HCT116 (cell line): ENCODE results near the gene SSTR3. TPM values are rescaled to one million over a fixed set of nuclear protein-coding genes. Genes with fewer than 3 reads are reported as not detected.
"Not testable (repeated sequence)": the region's sequence is repeated elsewhere in the genome, so short reads cannot be mapped to it uniquely, and the experiment has no call there.

Source experiments
- ATAC-seq: fragments of 200-7000 bp; cut with Tn5 transposase; 2 replicates; pipeline ENCODE4 v1.9.1; 2020; ENCODE audit warnings: mild to moderate bottlenecking, moderate library complexity
- BruUV-seq: library from RNA; stranded (reverse); fragments of 400-500 nt; replicated peaks from 2 replicates; lab custom pipeline; 2021; lab: Mats Ljungman, UMichigan
- CTCF ChIA-PET: fragments of 300-600 bp; sonication (Branson Sonifier 250); formaldehyde crosslinking; loops from one replicate; lab custom pipeline; 2021; ENCODE audit warnings: antibody characterized with exemption; lab: Charles Lee
- POLR2A ChIA-PET: fragments of 300-600, 350-600 bp; sonication (Branson Sonifier 250); formaldehyde crosslinking; loops from one replicate; lab custom pipeline; 2021; ENCODE audit warnings: antibody characterized with exemption; lab: Charles Lee
- RAD21 ChIA-PET, 2 experiments: fragments of 300-600 bp; sonication (Branson Sonifier 250); formaldehyde crosslinking; loops; one replicate each; lab custom pipeline; 2023; ENCODE audit warnings: low total read pairs in 2 of 2; ENCODE audit not compliant: uncharacterized antibody in 2 of 2, unreplicated experiment in 2 of 2, low non-redundant PET in 1 of 2; lab: Charles Lee
- DNase-seq: peaks from one replicate; pipeline ENCODE4 v3.0.0-alpha.2; 2010; ENCODE audit warnings: low read depth, low spot score
- H2AFZ ChIP-seq: fragments of 200-600 bp; shearing (Covaris generic), sonication (generic); 2 replicates; pipeline ENCODE4 v1.6.1; 2017; ENCODE audit warnings: low read depth, mixed run types, mixed read lengths, antibody characterized with exemption, low read length; ENCODE audit not compliant: poor library complexity, severe bottlenecking
- H3K27ac ChIP-seq: 2 replicates; pipeline ENCODE4 v1.5.1; 2012; ENCODE audit warnings: low read depth, low read length
- H3K27me3 ChIP-seq: fragments of 200-600 bp; sonication (generic); 2 replicates; pipeline ENCODE4 v1.6.1; 2016; ENCODE audit warnings: mixed run types, low read length, mixed read lengths; ENCODE audit not compliant: insufficient read depth
- H3K36me3 ChIP-seq, 2 experiments: fragments of 200-500 bp in 1 of 2; fragments of 200-600 bp in 1 of 2; sonication (Bioruptor generic) in 1 of 2; sonication (generic) in 1 of 2; 2 replicates each; pipeline versions ENCODE4 v1.5.1 to v1.6.1; 2014 to 2016; ENCODE audit warnings: low read length in 2 of 2, inconsistent platforms in 1 of 2, mixed read lengths in 1 of 2, mixed run types in 1 of 2; ENCODE audit not compliant: insufficient read depth in 2 of 2, control insufficient read depth in 1 of 2
- H3K4me1 ChIP-seq, 2 experiments: fragments of 200-600 bp in 1 of 2; sonication (generic) in 1 of 2; 2 replicates each; pipeline versions ENCODE4 v1.5.1 to v1.6.1; 2012 to 2017; ENCODE audit warnings: low read length in 2 of 2, inconsistent platforms in 1 of 2, mild to moderate bottlenecking in 1 of 2, mixed read lengths in 1 of 2, mixed run types in 1 of 2, moderate library complexity in 1 of 2; ENCODE audit not compliant: insufficient read depth in 2 of 2, control insufficient read depth in 1 of 2
- H3K4me2 ChIP-seq: fragments of 200-600 bp; sonication (generic); 2 replicates; pipeline ENCODE4 v1.6.1; 2017; ENCODE audit warnings: mixed run types, low read length, mixed read lengths
- H3K4me3 ChIP-seq, 2 experiments: fragments of 200-600 bp in 1 of 2; sonication (generic) in 1 of 2; replicated peaks in 1 of 2; 2 replicates each; pipeline ENCODE4 v1.5.1; 2011 to 2016; ENCODE audit warnings: low read length in 2 of 2, control low read depth in 1 of 2, low read depth in 1 of 2, mild to moderate bottlenecking in 1 of 2, mixed read lengths in 1 of 2, mixed run types in 1 of 2
- H3K79me2 ChIP-seq: fragments of 200-600 bp; sonication (generic); 2 replicates; pipeline ENCODE4 v1.6.1; 2017; ENCODE audit warnings: mild to moderate bottlenecking, mixed run types, low read length, moderate library complexity, mixed read lengths; ENCODE audit not compliant: insufficient read depth
- H3K9ac ChIP-seq: fragments of 200-600 bp; sonication (generic); 2 replicates; pipeline ENCODE4 v1.6.1; 2016; ENCODE audit warnings: low read length, mixed read lengths
- H3K9me2 ChIP-seq: fragments of 200-600 bp; sonication (generic), shearing (Covaris generic); 2 replicates; pipeline ENCODE4 v1.6.1; 2017; ENCODE audit warnings: mixed run types, mild to moderate bottlenecking, moderate library complexity; ENCODE audit not compliant: insufficient read depth
- H3K9me3 ChIP-seq, 2 experiments: fragments of 200-500 bp in 1 of 2; fragments of 200-600 bp in 1 of 2; sonication (Bioruptor generic) in 1 of 2; sonication (generic) in 1 of 2; 2 replicates each; pipeline ENCODE4 v1.6.1; 2014 to 2017; ENCODE audit warnings: low read length in 2 of 2, mixed read lengths in 2 of 2, inconsistent platforms in 1 of 2, low read depth in 1 of 2, mild to moderate bottlenecking in 1 of 2, mixed run types in 1 of 2, moderate library complexity in 1 of 2; ENCODE audit not compliant: control insufficient read depth in 1 of 2, insufficient read depth in 1 of 2
- H4K20me1 ChIP-seq: fragments of 200-600 bp; sonication (generic), shearing (Covaris generic); 2 replicates; pipeline ENCODE4 v1.6.1; 2017; ENCODE audit warnings: mixed run types, mild to moderate bottlenecking, moderate library complexity; ENCODE audit not compliant: insufficient read depth
- CEBPB ChIP-seq: IDR thresholded peaks from 2 replicates; pipeline ENCODE4 v1.6.1; 2012; ENCODE audit warnings: low read depth
- ELF1 ChIP-seq: IDR thresholded peaks from 2 replicates; pipeline ENCODE4 v1.6.1; 2012; ENCODE audit warnings: low read depth, borderline replicate concordance
- EZH2 ChIP-seq: fragments of 200-600 bp; sonication (generic); IDR thresholded peaks from 2 replicates; pipeline ENCODE4 v1.6.1; 2017; ENCODE audit warnings: antibody characterized with exemption, mixed run types
- EZH2phosphoT487 ChIP-seq: fragments of 200-600 bp; IDR thresholded peaks from 2 replicates; pipeline ENCODE4 v1.6.1; 2018; ENCODE audit warnings: antibody characterized with exemption, borderline replicate concordance
- POLR2AphosphoS5 ChIP-seq: IDR thresholded peaks from 2 replicates; pipeline ENCODE4 v1.6.1; 2011; ENCODE audit warnings: mild to moderate bottlenecking, low read depth, low read length, moderate library complexity
- ZNF274 ChIP-seq: fragments of 200-500 bp; sonication (Bioruptor generic); IDR thresholded peaks from 2 replicates; pipeline ENCODE4 v1.6.1; 2014; ENCODE audit warnings: mild to moderate bottlenecking, low read depth, low read length, inconsistent platforms
- intact Hi-C: fragments of 100-400 bp; cut with micrococcal nuclease; formaldehyde crosslinking; loops from 2 replicates; pipeline ENCODE4 v1.10.0; 2022
- total RNA-seq: library from RNA; stranded (reverse); gene quantifications from one replicate; pipeline ENCODE4 v1.2.1, GENCODE V29; 2021; ENCODE audit not compliant: unreplicated experiment
- TF ChIP-seq, protein P1 (sequence below): IDR thresholded peaks from 2 replicates; pipeline ENCODE4 v1.6.1; 2012
- TF ChIP-seq, protein P2 (sequence below): IDR thresholded peaks from 2 replicates; pipeline ENCODE4 v1.6.1; 2012; ENCODE audit warnings: low read depth

Gene SSTR3
- total RNA-seq, 1 experiment from 2014 or later = not detected

GRCh38 chr22:37172266-37173245 is 39.7 kb downstream of the SSTR3 start (continued):
- TF ChIP-seq ZNF274 (no peak), EZH2phosphoT487 (no peak), CEBPB (no peak), ELF1 (no peak), POLR2AphosphoS5 (no peak), EZH2 (no peak)
- TF ChIP-seq, protein P1, sequence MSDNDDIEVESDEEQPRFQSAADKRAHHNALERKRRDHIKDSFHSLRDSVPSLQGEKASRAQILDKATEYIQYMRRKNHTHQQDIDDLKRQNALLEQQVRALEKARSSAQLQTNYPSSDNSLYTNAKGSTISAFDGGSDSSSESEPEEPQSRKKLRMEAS = no peak

- CTCF ChIA-PET = no interaction called here
- no peak overlapping the region for H3K4me2 ChIP-seq
- ATAC-seq = no peak
- no peaks in the 10 kb centered on the region for H3K9me3 ChIP-seq
- TF ChIP-seq, protein P2, sequence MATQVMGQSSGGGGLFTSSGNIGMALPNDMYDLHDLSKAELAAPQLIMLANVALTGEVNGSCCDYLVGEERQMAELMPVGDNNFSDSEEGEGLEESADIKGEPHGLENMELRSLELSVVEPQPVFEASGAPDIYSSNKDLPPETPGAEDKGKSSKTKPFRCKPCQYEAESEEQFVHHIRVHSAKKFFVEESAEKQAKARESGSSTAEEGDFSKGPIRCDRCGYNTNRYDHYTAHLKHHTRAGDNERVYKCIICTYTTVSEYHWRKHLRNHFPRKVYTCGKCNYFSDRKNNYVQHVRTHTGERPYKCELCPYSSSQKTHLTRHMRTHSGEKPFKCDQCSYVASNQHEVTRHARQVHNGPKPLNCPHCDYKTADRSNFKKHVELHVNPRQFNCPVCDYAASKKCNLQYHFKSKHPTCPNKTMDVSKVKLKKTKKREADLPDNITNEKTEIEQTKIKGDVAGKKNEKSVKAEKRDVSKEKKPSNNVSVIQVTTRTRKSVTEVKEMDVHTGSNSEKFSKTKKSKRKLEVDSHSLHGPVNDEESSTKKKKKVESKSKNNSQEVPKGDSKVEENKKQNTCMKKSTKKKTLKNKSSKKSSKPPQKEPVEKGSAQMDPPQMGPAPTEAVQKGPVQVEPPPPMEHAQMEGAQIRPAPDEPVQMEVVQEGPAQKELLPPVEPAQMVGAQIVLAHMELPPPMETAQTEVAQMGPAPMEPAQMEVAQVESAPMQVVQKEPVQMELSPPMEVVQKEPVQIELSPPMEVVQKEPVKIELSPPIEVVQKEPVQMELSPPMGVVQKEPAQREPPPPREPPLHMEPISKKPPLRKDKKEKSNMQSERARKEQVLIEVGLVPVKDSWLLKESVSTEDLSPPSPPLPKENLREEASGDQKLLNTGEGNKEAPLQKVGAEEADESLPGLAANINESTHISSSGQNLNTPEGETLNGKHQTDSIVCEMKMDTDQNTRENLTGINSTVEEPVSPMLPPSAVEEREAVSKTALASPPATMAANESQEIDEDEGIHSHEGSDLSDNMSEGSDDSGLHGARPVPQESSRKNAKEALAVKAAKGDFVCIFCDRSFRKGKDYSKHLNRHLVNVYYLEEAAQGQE = no peak
- H3K9ac ChIP-seq = no peak overlapping the region
- peaks cover 0 to 15% of the 10 kb centered on the region in 2 experiments; a peak in 2 of 4 replicates for H3K4me1 ChIP-seq
- intact Hi-C loops = no loop called here
- no peaks in the 10 kb centered on the region for H3K27me3 ChIP-seq
- no peaks in the 10 kb centered on the region for H3K36me3 ChIP-seq
- RAD21 ChIA-PET = no interaction called here
- H4K20me1 ChIP-seq = no peaks in the 10 kb centered on the region
- H3K9me2 ChIP-seq = no peaks in the 10 kb centered on the region
- no TSS peak for BruUV-seq
- H3K79me2 ChIP-seq = no peaks in the 10 kb centered on the region
- POLR2A ChIA-PET = no interaction called here
- no peak for DNase-seq
- no peak overlapping the region for H2AFZ ChIP-seq
- H3K27ac ChIP-seq = no peak overlapping the region
- H3K4me3 ChIP-seq = no peak overlapping the region
Measured at GRCh38 chr22:37171662-37172061, 40.6 kb downstream of the SSTR3 start.

DNA sequence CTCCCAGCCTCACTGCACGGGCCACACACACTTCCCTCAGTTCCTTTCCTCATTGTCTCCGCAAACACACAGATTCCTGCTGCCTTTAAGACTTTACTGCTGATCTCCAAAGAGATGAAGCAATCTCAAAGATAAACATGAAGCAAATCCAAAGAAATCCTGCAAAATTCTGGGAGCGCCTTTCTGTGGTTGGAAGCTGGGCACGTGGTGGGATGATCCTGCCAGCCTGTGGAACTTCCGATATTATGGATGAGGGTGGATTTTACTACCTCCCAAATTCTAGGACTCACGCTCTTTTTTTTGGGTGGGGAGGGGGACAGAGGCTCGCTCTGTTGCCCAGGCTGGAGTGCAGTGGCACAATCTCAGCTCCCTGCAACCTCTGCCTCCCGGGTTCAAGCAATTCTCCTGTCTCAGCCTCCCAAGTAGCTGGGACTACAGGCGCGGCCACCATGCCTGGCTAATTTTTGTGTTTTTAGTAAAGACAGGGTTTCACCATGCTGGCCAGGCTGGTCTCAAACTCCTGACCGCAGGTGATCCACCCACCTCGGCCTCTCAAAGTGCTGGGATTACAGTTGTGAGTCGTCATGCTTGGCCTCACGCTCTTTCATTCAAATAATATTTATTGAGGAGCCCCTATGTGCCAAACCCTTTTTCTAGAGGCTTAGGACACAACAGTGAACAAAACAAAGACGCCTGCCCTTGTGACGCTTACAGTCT is 41.4 kb downstream of the SSTR3 start:
- BruUV-seq, H3K4me3 ChIP-seq, H3K36me3 ChIP-seq, CTCF ChIA-PET, H2AFZ ChIP-seq, H3K27me3 ChIP-seq, H3K4me2 ChIP-seq, DNase-seq, H4K20me1 ChIP-seq, POLR2A ChIA-PET, RAD21 ChIA-PET, H3K27ac ChIP-seq, H3K9ac ChIP-seq, H3K9me2 ChIP-seq, ATAC-seq, intact Hi-C loops, H3K79me2 ChIP-seq, H3K9me3 ChIP-seq: not testable (repeated sequence)
- peaks cover 0 to 21% of the 10 kb centered on the region in 2 experiments; a peak in 2 of 4 replicates for H3K4me1 ChIP-seq
